GM10266 (cell line): ENCODE data around the gene CD58.

ENCODE experiments used
- DNase-seq: peaks from one replicate; pipeline ENCODE4 v3.0.0; 2012; ENCODE audit errors: extremely low spot score
- TF ChIP-seq, protein P1 (sequence below): IDR thresholded peaks from 2 replicates; pipeline ENCODE4 v1.5.1; 2012; ENCODE audit warnings: mild to moderate bottlenecking, low read depth; ENCODE audit not compliant: control insufficient read depth, insufficient read depth; ENCODE audit errors: missing control alignments

CD58 gene

DNA sequence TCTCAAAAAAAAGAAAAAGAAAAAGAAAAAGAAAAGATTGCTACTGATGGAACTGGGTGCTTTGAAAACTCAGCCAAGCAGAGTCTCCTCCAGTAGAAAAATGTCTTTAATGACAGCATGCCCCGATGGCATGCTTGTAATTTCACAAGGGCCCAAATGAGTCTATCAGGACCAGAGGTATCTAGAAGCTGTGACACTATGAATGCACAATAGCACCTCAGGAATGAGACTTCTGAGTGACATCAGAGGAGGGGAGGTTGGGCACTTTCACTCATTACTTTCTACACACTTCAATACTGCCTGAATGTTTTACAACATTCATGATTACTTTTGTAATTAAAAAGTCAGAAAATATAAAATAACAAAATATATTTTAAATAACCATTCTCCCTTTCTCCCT is 15.1 kb upstream of the CD58 start:
- no peak for DNase-seq
- TF ChIP-seq, protein P1, sequence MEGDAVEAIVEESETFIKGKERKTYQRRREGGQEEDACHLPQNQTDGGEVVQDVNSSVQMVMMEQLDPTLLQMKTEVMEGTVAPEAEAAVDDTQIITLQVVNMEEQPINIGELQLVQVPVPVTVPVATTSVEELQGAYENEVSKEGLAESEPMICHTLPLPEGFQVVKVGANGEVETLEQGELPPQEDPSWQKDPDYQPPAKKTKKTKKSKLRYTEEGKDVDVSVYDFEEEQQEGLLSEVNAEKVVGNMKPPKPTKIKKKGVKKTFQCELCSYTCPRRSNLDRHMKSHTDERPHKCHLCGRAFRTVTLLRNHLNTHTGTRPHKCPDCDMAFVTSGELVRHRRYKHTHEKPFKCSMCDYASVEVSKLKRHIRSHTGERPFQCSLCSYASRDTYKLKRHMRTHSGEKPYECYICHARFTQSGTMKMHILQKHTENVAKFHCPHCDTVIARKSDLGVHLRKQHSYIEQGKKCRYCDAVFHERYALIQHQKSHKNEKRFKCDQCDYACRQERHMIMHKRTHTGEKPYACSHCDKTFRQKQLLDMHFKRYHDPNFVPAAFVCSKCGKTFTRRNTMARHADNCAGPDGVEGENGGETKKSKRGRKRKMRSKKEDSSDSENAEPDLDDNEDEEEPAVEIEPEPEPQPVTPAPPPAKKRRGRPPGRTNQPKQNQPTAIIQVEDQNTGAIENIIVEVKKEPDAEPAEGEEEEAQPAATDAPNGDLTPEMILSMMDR, result no peak

DNA sequence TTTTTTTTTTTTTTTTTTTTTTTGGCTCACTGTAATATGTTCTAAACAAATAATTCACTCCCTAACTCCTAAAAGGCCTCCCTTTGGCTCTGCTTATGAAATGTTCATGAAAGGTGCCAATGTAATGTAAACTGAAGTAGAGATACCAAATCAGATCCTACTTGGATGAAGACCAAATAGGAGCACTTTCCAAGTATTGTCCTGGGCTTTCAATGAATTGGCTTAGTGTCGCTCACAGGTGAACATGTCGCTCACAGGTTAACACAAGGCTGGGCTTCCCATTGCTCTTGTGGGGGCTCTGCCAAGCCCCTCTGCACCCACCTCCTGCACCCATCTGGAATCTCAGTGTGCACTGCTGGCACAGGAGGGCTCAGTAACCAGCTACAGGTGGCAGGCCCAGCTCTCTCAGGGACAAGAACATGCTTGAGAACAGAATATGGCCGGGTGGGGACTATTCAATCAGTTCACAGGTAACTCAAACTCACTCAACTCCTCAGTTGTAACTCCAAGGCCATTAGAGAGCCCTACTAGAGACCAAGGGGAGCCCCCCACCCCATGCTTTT is 10.6 kb upstream of the CD58 start:
- no peak for DNase-seq
- TF ChIP-seq, protein P1, result no peak

DNA sequence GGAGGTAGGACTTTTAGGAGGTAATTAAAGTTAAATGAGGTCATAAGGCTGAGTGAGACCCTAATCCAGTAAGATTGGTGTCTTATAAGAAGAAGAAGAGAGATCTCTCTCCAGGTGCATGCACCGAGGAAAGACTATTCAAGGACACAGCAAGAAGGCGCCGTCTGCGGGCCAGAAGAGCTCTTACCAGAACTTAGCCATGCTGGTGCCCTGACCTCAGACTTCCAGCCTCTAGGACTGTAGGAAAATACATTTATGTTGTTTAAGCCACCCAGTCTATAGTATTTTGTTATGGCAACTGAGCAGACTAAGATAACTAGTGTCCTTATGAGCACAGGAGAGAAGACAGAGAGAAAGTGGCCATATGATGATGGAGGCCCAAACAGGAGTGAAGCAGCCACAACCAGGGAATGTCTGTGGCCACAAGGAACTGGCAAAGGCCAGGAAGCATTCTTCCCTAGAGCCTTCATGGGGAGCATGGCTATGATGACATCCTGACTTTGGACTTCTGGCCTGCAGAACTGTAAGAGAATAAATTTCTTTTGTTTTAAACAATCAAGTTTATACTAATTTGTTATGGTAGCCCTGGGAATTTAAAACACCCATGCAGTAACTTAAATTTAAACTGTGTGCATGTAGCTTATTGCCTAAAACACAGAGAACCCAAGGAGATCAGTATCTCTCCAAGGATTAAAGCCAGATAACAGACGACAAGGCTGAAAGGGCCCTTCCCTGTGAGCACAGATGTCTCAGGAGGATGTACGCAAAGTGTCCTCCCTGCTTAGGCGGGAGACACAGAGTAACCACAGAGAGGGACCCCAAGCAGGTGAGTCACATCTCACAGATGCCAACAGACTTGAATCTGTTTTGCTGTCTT is 9.9 kb upstream of the CD58 start:
- TF ChIP-seq, protein P1, result no peak
- DNase-seq, result no peak

DNA sequence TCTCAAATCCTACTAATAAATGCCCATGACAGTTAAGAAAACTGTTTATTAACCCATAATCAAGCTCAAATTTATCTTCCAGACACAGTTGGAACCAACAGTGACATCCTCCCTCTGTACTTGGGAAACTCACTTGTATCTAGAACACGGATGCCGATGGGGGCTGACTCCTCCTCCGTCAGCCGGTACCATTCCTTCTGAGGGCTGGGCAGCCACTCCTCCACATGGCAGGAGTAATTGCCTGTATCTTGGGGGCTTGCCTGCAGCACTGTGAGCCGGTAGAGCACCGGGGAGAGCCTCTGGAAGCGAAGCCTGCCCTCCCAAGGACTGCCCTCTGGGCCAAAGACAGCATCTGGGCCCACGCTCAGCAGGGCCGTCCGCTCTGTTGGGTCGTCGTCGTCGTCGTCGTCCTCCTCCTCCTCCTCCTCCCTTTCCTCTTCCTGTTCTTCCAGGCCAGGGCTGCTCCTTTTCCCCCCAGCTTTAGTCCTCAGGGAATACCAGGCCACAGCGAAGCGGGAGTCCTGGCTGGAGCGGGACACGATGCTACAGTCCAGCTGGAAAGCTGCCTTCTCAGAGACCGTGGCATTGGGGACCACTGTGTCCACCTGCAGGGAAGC is 8.5 kb upstream of the CD58 start:
- TF ChIP-seq, protein P1, result no peak
- no peak for DNase-seq

DNA sequence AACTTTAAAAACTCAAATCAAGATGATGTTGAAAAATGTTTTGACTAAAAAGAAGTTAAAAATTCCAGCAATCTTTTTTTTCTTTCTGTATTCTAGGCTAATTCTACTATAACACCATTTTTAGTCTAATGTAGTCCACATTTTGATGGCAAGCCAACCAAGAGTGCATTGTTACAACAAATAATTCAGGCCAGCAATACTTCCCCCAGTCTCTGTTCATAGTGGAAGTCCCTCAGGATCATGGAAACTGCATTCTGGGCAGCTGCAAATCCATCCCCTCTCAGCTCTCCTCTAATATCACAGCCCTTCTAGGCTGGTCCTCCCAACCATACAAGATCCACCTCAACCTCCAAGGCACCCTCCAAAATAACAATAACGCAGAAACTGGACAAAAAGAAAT is 7.8 kb upstream of the CD58 start:
- no peak for DNase-seq
- TF ChIP-seq, protein P1, result no peak

DNA sequence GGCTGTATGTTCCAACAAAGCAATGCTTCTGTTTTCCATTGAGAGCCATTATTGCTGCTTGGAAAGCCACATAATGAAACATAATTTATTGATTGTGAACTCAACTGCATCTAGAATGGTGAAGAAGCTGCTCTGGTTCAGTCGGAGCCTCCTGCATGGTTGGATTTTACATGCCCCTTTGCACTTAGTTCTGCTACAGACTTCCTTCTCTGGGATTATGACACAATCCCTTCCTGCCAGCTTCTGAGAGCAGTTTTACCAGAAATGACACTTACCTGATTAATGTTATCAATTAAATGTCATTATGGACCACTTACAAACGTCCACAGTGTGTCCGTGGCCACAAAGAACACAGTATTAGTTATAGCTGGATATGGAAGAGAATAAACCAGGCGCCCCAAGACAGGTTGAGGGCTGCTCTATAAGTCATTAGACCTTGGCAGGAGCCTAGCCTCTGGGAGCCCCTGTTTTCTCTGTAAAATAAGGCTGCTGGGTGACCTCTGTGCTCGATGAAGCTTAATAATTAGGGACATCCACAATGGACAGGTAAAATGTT is 7.0 kb upstream of the CD58 start:
- TF ChIP-seq, protein P1, result no peak

More for the DNA sequence above, 7.0 kb upstream of the CD58 start:
- DNase-seq, result no peak
